ENCODE results near the gene SSX5. TPM values are rescaled to one million over a fixed set of nuclear protein-coding genes. Genes with fewer than 3 reads are reported as not detected.

Gene SSX5, protein sequence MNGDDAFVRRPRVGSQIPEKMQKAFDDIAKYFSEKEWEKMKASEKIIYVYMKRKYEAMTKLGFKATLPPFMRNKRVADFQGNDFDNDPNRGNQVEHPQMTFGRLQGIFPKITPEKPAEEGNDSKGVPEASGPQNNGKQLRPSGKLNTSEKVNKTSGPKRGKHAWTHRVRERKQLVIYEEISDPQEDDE
- total RNA-seq (2022; extraction: Qiagen RNA extraction), result not detected in 5 replicates

DNA sequence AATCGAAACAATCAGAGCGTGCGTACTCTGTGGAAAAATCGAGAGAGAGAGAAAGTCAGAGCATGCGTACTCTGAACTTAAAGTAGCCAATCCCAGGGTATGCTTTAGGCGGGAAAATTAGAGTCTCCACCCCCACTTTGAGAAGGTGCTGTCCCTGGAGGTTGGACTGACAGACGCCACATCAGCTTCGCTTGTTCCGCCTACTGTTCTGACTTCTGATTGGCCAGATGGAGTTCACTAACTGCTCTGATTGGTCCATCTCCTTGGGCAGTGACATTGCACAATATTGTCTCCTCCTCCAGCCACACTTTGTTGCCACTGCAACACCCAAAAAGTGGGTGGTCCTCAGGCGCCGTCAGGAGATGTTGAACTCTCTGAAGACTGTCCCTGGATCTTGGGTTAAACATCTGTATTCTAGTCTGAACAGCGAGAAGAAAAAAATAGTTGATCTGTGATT lies at the start of gene SSX5:
Gene SSX5, minus strand, starts transcription at position 51 of the 457 bp plus-strand sequence. CDS start 1,437 bp downstream, outside the sequence.

Other genes with a start within 250 kb of the SSX5 start
- 3.2 to 4.4 TPM (median 3.4 TPM) in 5 replicates for gene ZNF182, start 192.8 kb downstream of the SSX5 start, total RNA-seq (2022; extraction: Qiagen RNA extraction)
- gene SPACA5, start 189.8 kb downstream of the SSX5 start, total RNA-seq (2022; extraction: Qiagen RNA extraction), result not detected in 5 replicates
- 0.21 to 0.38 TPM (median 0.26 TPM) in 5 replicates for gene ZNF630, start 125.2 kb downstream of the SSX5 start, total RNA-seq (2022; extraction: Qiagen RNA extraction)
- gene SPACA5B, start 66.2 kb downstream of the SSX5 start, total RNA-seq (2022; extraction: Qiagen RNA extraction), result not detected in 5 replicates
- not detected in 5 replicates for gene SSX1, start 58.6 kb upstream of the SSX5 start, total RNA-seq (2022; extraction: Qiagen RNA extraction)
- gene SSX3, start 159.9 kb upstream of the SSX5 start, total RNA-seq (2022; extraction: Qiagen RNA extraction), result not detected in 5 replicates
- not detected in 5 replicates for gene SSX4, start 186.7 kb upstream of the SSX5 start, total RNA-seq (2022; extraction: Qiagen RNA extraction)
- not detected in 5 replicates for gene SSX4B, start 215.2 kb upstream of the SSX5 start, total RNA-seq (2022; extraction: Qiagen RNA extraction)

All from A549 treated with CORT108297 at 1 μM for 4 hours (cell line).